Stimulated activated CD4-positive, alpha-beta T cell treated with anti-CD3 and anti-CD28 coated beads, Interleukin-1b, Interleukin-23, amount 100 ng/mL, for 4 hours (primary cell): ENCODE results near the gene ZDHHC11.
"Not testable (repeated sequence)": the region's sequence is repeated elsewhere in the genome, so short reads cannot be mapped to it uniquely, and the experiment has no call there.

Experiments used
- DNase-seq, 2 donors: peaks; one replicate each; pipeline ENCODE4 v3.0.0-alpha.2; 2020; ENCODE audit warnings: low read depth in 2 of 2

ZDHHC11 gene

GRCh38 chr5:878677-879076 is 27.9 kb upstream of the ZDHHC11 start:
- DNase-seq: not testable (repeated sequence)

GRCh38 chr5:878125-878524 is 27.3 kb upstream of the ZDHHC11 start:
- no peak for DNase-seq

- no peak for DNase-seq
Measured at GRCh38 chr5:876398-877365, 25.9 kb upstream of the ZDHHC11 start.

GRCh38 chr5:875931-876330 is 25.1 kb upstream of the ZDHHC11 start:
- no peak for DNase-seq

- DNase-seq: no peak
Measured at GRCh38 chr5:873328-873727, 22.5 kb upstream of the ZDHHC11 start.

- no peak for DNase-seq
Measured at GRCh38 chr5:872301-872700, 21.5 kb upstream of the ZDHHC11 start.

GRCh38 chr5:871596-872298 is 21.0 kb upstream of the ZDHHC11 start:
- DNase-seq: no peak

- no peak for DNase-seq
Measured at GRCh38 chr5:870956-871355, 20.2 kb upstream of the ZDHHC11 start.

- DNase-seq: no peak
Measured at GRCh38 chr5:868428-869135, 17.8 kb upstream of the ZDHHC11 start.

GRCh38 chr5:867300-867870 is 16.6 kb upstream of the ZDHHC11 start:
- DNase-seq: no peak

- DNase-seq: no peak
Measured at GRCh38 chr5:865771-866170, 15.0 kb upstream of the ZDHHC11 start.

GRCh38 chr5:865168-865521 is 14.4 kb upstream of the ZDHHC11 start:
- no peak for DNase-seq

GRCh38 chr5:864492-865167 is 13.8 kb upstream of the ZDHHC11 start:
- DNase-seq: no peak

- no peak for DNase-seq
Measured at GRCh38 chr5:863244-863805, 12.5 kb upstream of the ZDHHC11 start.

- no peak for DNase-seq
Measured at GRCh38 chr5:862367-863243, 11.8 kb upstream of the ZDHHC11 start.

GRCh38 chr5:861442-862366 is 10.9 kb upstream of the ZDHHC11 start:
- DNase-seq: no peak

- DNase-seq: no peak
Measured at GRCh38 chr5:860506-861150, 9.8 kb upstream of the ZDHHC11 start.

GRCh38 chr5:859798-860296 is 9.1 kb upstream of the ZDHHC11 start:
- no peak for DNase-seq
